ENCODE data around the gene DMXL2. TPM values are rescaled to one million over a fixed set of nuclear protein-coding genes. Genes with fewer than 3 reads are reported as not detected.

The DMXL2 gene
- total and polyA plus RNA-seq, 9 of the 15 experiments (the other 6 are each of a cell fraction or from before 2014, with no cell fraction given): 9.3 to 57.7 (median 30.7) TPM

DNA sequence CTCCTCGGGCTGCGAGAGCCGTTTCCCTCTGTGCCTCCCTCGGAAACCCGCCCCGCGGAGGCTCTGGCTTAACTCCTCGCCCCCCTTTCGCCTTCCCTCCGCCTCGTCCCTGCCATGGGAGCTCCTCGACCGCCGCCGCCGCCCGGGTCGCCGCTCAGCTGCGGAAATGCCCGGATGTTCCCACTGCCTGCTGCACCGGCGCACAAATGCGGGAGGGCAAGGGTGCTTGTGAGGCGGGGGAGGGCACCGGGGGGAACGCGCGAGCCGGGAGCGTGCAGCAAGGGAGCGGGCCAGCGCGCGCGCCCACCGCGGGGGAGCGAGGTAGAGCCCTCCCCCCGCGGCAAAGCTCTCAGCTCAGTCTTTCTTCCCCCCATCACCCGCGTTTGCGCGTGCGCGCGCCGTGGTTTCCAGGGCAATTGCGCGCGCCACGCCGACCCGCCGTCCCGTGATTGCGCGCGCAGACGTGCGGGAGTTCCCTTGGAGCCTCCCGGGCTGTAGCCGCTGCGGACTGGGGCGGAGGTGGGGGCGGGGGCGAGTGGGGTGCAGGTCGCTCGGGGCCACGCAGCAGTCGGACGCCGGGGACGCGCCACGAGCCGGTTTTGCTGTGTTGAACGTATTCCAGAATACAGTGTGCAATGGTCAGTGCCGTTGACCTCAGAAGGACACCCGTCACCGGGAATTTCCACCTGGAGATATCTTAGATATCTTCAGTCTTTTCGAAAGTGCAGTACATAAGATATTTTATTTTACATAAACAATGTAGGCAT, at the start of gene DMXL2 (continued):
- TF ChIP-seq CLOCK (CRISPR knock-in tag; IDR thresholded peaks at IDR 0.05; ENCODE audit: borderline replicate concordance) (no peak), FOXP4 (CRISPR knock-in tag; IDR thresholded peaks at IDR 0.05; ENCODE audit: borderline replicate concordance) (no peak), CREBBP (IDR thresholded peaks at IDR 0.05; ENCODE audit: low read depth, low read length) (no peak), ZNF707 (CRISPR knock-in tag; conservative IDR thresholded peaks at IDR 0.05) (no peak), NRF1 (conservative IDR thresholded peaks at IDR 0.05 in 1 of 2, IDR thresholded peaks at IDR 0.05 in 1 of 2) (peak; percentile 95 to 96), HMG20A (CRISPR knock-in tag; conservative IDR thresholded peaks at IDR 0.05) (no peak), MCM3 (IDR thresholded peaks at IDR 0.05) (no peak), ZNF398 (CRISPR knock-in tag; IDR thresholded peaks at IDR 0.05) (no peak), ZNF766 (CRISPR knock-in tag; conservative IDR thresholded peaks at IDR 0.05) (peak; percentile 70; the same call in 1 of the 2 replicates), FOXJ2 (tag; IDR thresholded peaks at IDR 0.05) (peak; percentile 53; the same call in 1 of the 2 replicates), ZSCAN32 (CRISPR knock-in tag; IDR thresholded peaks at IDR 0.05) (no peak)
- TF ChIP-seq, protein P1, sequence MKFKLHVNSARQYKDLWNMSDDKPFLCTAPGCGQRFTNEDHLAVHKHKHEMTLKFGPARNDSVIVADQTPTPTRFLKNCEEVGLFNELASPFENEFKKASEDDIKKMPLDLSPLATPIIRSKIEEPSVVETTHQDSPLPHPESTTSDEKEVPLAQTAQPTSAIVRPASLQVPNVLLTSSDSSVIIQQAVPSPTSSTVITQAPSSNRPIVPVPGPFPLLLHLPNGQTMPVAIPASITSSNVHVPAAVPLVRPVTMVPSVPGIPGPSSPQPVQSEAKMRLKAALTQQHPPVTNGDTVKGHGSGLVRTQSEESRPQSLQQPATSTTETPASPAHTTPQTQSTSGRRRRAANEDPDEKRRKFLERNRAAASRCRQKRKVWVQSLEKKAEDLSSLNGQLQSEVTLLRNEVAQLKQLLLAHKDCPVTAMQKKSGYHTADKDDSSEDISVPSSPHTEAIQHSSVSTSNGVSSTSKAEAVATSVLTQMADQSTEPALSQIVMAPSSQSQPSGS (CRISPR knock-in tag; IDR thresholded peaks at IDR 0.05): no peak
- TF ChIP-seq, protein P2, sequence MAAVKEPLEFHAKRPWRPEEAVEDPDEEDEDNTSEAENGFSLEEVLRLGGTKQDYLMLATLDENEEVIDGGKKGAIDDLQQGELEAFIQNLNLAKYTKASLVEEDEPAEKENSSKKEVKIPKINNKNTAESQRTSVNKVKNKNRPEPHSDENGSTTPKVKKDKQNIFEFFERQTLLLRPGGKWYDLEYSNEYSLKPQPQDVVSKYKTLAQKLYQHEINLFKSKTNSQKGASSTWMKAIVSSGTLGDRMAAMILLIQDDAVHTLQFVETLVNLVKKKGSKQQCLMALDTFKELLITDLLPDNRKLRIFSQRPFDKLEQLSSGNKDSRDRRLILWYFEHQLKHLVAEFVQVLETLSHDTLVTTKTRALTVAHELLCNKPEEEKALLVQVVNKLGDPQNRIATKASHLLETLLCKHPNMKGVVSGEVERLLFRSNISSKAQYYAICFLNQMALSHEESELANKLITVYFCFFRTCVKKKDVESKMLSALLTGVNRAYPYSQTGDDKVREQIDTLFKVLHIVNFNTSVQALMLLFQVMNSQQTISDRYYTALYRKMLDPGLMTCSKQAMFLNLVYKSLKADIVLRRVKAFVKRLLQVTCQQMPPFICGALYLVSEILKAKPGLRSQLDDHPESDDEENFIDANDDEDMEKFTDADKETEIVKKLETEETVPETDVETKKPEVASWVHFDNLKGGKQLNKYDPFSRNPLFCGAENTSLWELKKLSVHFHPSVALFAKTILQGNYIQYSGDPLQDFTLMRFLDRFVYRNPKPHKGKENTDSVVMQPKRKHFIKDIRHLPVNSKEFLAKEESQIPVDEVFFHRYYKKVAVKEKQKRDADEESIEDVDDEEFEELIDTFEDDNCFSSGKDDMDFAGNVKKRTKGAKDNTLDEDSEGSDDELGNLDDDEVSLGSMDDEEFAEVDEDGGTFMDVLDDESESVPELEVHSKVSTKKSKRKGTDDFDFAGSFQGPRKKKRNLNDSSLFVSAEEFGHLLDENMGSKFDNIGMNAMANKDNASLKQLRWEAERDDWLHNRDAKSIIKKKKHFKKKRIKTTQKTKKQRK (IDR thresholded peaks at IDR 0.05; ENCODE audit: borderline replicate concordance, low read depth, low read length): no peak
- TF ChIP-seq, protein P3, sequence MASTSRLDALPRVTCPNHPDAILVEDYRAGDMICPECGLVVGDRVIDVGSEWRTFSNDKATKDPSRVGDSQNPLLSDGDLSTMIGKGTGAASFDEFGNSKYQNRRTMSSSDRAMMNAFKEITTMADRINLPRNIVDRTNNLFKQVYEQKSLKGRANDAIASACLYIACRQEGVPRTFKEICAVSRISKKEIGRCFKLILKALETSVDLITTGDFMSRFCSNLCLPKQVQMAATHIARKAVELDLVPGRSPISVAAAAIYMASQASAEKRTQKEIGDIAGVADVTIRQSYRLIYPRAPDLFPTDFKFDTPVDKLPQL (IDR thresholded peaks at IDR 0.05; ENCODE audit: extremely low read depth, insufficient read length): no peak
